K562 (cell line): ENCODE results near the gene HDAC3. TPM values are rescaled to one million over a fixed set of nuclear protein-coding genes. Genes with fewer than 3 reads are reported as not detected.

Source experiments
- ILK ChIP-seq: fragments of 450-650 bp; IDR thresholded peaks from 2 replicates; pipeline ENCODE4 v1.6.1; 2016; ENCODE audit warnings: missing genetic modification characterization, low read depth, mild to moderate bottlenecking, missing compliant biosample characterization, moderate library complexity, borderline replicate concordance
- MITF ChIP-seq: IDR thresholded peaks from 2 replicates; pipeline ENCODE4 v1.6.1; 2014; ENCODE audit warnings: antibody characterized with exemption
- SAP30 ChIP-seq: fragments of 200-600 bp; sonication (generic); IDR thresholded peaks from 2 replicates; pipeline ENCODE4 v1.6.1; 2012; ENCODE audit warnings: borderline replicate concordance, low read depth, mild to moderate bottlenecking, moderate library complexity, low read length, control low read depth, inconsistent platforms; ENCODE audit not compliant: insufficient read depth, poor library complexity, severe bottlenecking
- SREBF1 ChIP-seq: fragments of 150-350 bp; IDR thresholded peaks from 2 replicates; pipeline ENCODE4 v1.6.1; 2014; ENCODE audit warnings: antibody characterized with exemption, low read depth, low read length, borderline replicate concordance
- ZNF134 ChIP-seq: fragments of 250-450 bp; sonication (Bioruptor Pico); conservative IDR thresholded peaks from 2 replicates; pipeline ENCODE4 v1.4.0; 2020
- ZNF586 ChIP-seq: fragments of 450-650 bp; formaldehyde crosslinking; conservative IDR thresholded peaks from 2 replicates; pipeline ENCODE4 v1.4.0; 2020; ENCODE audit warnings: mild to moderate bottlenecking, moderate library complexity
- polyA plus RNA-seq, 8 experiments: library from polyadenylated mRNA; depleted of rRNA in 4 of 8; stranded (reverse) in 5 of 8; unstranded in 3 of 8; fragments of >200 nt; fragmentation: Nextera tagmentation in 2 of 8; fragmentation: Illumina TruSeq in 1 of 8; extraction: Ambion mirVana in 2 of 8; extraction: Trizol in 1 of 8; gene quantifications; 2 replicates each; pipeline versions ENCODE4 v1.2.1 to v1.2.3, GENCODE V29; 2011 to 2014; ENCODE audit warnings: inconsistent platforms in 1 of 8, missing spikeins in 1 of 8
- total RNA-seq, 7 experiments: library from RNA; depleted of rRNA in 6 of 7; stranded (reverse); fragments of >200 nt in 6 of 7; fragmentation: Illumina TruSeq in 2 of 7; extraction: Trizol in 2 of 7; gene quantifications; 2 replicates each; pipeline versions ENCODE4 v1.2.1 to v1.2.3, GENCODE V29; 2011 to 2021; ENCODE audit warnings: low replicate concordance in 1 of 7

Gene HDAC3
- total and polyA plus RNA-seq, 9 of the 15 experiments (the other 6 are each of a cell fraction or from before 2014, with no cell fraction given) = 89.7 to 191 (median 119) TPM

GRCh38 chr5:141672841-141673813, 36.5 kb upstream of the HDAC3 start (continued):
- TF ChIP-seq ILK (tag) = no peak
- no peak for TF ChIP-seq ZNF586 (CRISPR knock-in tag)
- TF ChIP-seq ZNF134 = no peak
- no peak for TF ChIP-seq MITF
- no peak for TF ChIP-seq SREBF1
- TF ChIP-seq SAP30 = no peak
